Measurements from ENCODE around the gene IMMP2L.

Gene IMMP2L

DNA sequence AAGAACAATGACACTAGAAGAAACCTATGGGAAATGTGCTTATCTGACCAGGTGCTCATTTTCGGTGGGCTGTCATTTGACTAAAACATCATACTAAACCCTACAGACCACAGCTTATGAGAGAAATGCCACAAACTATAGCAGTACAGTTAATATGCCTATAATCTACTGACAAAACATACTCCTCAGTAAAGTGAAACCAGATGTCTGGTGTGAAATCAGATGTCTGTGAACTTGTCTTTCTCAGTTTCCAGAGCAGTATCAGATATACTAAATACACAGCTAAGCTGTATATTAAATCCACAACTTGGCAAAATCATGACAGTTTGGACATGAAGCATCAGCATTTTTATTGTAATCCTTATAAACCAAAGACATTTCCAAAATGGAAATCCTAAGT is 3.3 kb downstream of the IMMP2L start:
- DNase-seq (ENCODE audit: low read depth): no peak

DNA sequence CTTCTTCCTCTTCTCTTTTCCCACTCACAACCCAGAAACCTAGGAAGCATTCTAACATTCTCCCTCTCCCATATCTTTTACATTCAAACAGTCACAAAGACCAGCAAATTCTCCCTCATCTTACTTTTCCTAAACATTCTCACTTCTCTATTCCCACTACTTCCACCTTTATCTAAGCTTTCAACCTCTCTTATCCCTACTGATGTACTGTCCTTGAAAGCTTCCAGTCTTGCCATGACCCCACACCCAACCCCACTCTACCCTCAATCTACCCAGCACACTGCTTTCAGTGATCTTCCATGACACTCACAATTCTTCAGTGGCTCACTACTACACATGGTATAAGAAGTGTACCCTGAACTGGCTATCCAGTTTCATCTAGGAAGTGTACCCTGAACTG is 5.3 kb downstream of the IMMP2L start:
- no peak for DNase-seq (ENCODE audit: low read depth)

DNA sequence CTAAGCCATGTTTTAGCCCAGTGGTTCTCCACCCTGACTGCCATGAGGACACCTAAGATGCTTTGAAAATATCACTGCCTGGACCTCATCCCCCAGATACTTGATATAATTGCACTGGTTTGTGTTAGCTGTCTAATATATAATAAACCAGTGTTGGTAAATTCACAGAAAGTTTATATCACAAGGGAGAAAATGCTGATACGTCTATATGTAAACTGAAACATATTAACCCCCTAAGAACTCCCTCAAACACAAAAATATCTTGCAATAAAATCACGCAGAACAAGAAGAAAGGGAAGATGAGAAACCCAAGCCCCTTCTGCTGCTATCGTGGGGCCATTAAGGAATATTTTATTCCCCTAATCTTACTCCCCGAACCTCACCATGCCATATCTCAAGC is 8.2 kb downstream of the IMMP2L start:
- DNase-seq (ENCODE audit: low read depth): no peak

DNA sequence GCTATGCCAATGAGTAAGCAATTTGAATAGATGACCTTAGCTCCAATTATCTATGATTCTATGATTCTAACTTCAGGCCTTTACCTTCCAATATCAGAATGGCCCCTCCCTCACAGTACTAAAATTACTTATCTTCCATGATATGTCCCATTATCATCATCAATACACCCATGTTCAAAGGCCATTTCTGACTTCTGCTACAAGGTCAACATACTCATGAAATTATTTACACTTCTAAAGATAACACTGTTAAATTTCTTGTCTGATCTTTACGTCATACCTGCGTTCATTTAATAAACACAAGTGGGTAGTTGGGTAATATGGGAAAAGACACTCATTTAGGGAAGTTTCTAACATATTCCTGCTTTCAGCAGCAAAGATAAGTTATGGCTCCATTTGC is 21.2 kb downstream of the IMMP2L start:
- no peak for DNase-seq (ENCODE audit: low read depth)

DNA sequence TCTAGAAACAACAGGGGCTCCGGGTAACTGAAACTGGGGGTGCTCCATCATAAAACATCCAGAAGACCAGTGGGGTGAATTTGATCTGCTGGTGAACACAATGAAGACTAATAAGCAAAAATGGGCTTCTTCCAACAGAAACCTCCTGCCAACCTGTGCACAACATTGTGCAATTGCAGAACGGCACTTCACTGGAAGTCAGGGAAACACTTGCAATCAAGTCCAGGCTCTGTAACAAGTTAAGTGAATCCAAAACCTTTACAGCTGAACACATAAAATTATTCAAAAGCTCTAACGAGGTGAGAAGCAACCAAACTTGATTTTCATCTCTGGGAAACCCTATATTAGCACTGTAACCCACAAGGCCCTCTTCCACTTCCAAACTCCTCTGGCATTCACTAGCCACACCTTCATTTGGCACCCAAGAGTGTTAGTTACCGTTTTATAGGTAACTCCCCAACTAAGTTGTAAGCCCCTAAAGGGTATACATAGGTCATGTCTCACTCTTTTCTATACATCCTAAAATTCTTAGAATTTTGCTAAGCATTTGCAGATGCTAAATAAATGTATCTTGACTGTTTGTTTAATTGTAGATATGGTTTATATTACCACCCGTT is 22.0 kb downstream of the IMMP2L start:
- no peak for DNase-seq (ENCODE audit: low read depth)

DNA sequence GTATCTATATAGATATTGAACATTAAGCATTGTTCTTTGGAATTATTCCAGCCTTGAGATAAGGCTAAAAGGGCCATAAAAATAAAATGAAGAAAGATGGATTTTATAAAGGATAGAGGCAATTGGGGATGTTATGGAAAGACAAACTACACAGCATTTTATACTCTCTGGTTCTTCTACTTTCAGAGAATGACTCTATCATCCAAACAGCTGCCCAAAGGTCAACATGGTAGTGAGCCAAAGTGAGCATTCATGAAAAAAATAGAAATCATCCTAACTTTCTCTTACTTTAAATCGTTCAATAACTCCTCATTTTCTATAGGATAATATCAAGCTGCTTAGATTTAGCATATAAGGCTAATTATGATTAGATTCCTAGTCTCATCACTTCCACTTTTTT is 25.2 kb downstream of the IMMP2L start:
- DNase-seq (ENCODE audit: low read depth): no peak

DNA sequence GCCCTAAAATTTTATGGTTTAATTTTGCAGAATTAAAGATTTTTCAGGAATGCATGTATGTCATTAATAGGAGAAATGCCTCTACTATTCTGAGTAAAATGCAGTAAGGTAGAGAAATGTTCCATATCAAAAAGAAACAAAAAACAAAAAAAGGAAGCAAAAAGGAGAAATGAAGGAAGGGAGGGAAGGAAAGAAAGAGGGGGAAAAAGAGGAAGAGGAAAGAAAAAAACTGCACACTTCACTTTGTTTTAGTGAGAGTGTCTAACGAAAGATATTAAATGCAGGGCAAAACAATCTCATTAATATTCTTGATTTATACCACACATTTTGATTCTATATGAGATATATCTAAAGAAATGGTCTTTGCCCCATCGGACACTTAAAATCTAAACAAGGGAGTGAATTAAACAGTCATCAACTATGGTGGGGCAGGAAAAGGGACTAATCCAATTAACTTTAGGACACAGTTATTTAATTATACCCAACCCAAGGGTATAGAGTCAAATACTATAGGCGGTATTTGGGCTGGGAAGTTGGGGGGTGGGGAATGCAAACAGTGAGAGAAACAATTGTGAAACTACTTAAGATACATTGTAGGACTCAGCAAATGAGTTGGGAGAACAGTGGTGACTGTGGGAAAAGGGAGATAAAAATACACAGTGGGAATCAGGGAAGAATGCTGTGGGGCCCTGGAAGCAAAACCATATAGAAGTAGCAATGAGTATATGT is 27.0 kb downstream of the IMMP2L start:
- DNase-seq (ENCODE audit: low read depth): no peak

DNA sequence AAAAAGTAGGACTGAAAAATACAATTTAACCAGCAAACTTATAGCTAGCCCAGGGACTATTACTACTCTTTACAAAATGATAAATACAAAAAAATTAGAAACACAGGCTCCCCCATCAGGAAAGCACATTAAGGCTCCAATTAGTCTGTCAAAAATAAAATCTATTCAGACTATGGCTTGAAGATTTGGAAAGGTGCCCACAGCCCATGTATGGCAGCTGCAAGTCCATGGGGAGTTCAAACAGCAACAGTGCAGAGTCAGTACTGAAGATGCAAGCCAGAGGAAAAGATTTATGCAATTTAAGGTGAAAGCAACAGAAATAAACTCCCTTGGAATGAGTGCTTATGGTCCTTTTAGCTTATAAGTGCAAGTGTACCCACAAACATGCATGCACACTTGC is 29.7 kb downstream of the IMMP2L start:
- no peak for DNase-seq (ENCODE audit: low read depth)

DNA sequence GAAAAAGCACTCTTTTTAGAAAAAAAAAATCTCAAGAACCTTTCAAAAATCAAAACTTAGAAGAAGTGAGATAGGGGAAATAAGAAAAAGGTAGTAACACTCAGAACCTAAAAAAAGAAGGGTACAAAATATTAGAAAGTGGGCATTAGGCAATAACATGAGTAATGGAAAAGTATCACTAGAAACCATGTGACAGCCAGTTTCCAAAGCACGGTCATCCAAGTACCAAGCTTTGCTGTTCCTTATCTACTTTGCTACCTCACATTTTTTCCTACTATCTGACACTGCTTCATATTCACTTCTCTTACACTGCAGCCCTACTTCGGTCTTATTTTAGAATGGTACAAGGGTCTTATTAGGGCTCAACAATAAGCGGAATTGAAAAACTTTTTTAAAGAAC is 30.3 kb downstream of the IMMP2L start:
- no peak for DNase-seq (ENCODE audit: low read depth)

DNA sequence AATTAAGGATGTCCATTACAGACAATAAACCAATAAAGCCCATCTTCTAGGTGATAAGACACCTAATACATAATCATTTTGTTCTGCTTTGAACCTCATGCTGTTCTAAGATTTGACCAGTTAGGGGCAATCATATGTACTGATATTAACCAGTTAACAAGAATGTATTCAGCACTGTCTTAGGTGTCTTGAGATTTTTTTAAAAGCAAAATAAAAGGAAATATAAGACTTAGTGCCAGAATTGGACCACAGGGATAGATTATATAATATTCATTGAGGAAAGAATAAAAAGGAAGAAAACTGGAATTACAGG is 32.0 kb downstream of the IMMP2L start:
- DNase-seq (ENCODE audit: low read depth): no peak

DNA sequence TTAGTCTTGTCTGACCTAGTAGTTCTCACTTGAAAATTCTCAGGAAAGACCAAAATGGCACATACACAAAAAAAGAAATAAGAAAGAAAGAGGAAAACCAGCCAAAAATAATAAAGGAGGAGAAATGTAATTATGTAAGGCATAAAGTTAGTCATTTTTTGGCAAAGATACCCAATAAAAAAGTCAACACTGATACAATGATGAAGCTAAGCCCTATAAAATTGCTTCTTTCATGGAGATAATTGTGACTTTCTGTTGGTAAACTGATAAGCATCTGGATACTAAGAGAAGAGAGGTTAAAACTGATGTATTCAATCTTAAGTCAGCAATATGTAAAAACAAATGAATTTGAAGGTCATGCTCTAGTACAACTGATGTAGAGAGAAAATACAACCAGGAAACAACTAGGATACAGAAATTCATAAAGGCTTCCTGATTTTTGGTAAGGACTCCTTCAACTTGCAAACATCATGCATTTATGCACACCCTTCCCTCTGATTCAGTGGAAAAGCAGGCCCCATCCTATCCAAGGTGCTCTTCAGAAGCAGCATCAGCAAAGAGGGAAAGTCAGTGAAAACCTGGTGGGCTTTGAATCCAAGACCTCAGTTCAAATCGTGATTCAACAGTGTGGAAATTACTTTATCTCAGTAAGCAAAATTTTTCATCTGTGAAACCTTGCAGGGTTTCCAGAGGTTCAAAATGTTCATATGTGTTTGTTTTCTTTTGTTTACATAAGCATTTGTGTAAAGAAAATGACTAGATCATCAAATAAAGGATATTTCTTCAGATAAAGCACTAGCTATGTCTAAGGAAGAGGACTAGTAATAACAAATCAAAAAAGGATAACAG is 32.6 kb downstream of the IMMP2L start:
- no peak for DNase-seq (ENCODE audit: low read depth)

DNA sequence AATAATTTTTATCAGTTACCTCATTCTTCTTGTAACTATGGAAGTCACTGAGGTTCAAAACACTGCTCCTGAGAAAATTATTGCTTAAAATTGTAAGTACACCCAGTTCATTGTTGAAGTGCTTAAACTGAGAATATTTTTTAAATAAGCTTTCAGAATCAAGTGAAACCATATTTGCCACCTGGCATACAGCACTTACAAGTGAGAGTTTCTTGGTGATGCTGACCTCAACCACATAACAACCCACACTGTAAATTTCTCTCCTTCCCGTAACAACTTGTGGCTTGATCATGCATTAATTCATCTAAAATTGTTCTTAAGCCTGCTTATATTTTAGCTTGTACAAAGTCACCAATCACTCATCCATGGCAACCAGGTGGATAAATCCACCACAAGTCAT is 34.0 kb downstream of the IMMP2L start:
- DNase-seq (ENCODE audit: low read depth): no peak

DNA sequence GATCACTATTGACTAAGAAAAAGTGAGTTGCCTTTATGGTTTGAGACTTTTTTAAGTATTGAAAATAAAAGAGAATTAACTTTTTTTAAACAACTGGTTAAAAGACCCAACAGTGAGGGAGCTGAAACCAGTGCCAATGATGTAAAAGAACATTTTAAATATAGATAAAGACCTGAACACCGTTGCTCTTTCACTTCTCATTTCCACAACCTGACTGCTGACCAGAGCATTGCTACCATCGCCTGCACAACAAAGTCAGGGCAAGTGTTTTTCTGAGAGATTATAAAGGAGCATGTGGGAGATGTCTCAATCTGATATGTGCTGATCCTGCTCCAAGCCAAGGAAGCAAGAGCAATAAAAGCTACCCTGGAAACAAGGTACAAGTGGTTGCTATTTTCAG is 34.7 kb downstream of the IMMP2L start:
- no peak for DNase-seq (ENCODE audit: low read depth)

DNA sequence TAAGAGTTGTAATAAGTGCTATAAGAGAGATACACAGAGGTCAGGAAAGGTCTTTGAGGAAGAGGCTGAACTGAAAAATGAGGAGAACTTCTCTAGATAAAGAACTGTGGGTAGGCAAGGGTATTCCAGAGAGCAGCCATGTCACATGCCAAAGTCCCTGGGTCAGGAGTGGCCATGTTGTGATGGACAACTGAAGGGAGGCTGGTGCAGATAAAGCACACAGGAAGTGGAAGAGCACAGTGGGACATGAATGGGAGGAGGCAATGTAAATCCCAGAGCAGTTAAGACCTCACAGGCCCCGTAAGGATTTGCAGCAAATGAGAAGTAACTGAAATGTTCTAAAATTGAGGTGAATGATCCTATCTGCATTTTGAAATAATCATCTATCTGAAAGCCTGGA is 37.2 kb downstream of the IMMP2L start:
- no peak for DNase-seq (ENCODE audit: low read depth)

DNA sequence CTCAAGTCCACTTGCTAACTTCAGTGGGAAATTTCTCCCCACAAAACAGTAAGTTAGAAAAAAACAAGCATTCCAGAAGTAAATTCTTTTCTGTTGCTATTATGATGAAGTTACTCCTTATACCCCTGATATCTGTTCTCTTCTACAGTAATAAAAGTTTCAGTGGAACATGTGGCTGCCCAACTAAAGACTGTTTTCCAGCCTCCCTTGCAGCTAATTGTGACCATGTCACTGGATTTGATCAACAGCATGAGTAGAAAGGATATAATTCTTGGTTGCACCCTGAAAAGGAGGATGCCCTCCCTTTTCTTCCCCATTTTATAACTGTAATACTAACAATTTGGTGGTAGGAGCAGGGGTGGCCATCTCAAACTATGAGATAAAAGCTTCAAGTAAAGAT is 40.6 kb downstream of the IMMP2L start:
- no peak for DNase-seq (ENCODE audit: low read depth)

DNA sequence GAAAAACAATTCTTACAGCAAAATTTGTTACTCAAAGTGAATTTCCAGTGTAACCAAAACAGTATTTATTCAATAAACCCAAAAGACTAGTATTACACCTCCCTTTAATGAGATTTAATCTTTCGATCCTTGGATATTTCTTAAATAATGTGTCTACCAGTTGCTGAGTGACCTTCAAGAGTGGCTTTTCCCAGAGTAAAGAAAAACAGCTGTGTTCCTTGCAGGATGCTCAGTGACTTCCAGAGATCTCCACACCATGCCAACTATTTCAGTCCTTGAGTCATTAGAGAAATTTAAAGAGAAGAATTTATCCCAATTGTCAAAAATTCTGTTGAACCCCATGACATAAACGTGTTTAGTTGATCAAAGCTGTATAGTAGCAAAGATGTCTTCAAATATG is 44.0 kb downstream of the IMMP2L start:
- no peak for DNase-seq (ENCODE audit: low read depth)

DNA sequence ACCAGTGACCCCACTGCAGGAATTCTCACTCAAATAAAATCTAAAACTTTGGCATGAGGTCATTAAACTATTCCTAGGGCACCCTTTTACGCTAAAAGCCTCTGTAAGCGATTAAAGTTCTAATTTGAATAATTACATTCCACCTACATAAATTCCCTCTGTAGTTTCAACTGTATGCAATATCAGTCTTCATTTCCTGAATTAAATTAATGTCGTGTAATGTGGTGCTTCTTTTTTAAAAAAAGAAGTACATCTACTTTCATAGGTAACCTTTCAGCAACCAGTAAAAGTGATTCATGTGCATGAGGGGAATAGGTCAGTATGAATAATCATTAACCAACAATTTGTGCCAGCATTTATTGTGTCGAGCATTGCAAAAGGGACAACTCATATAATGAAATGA is 44.7 kb downstream of the IMMP2L start:
- peak; percentile 27 for DNase-seq (ENCODE audit: low read depth)

DNA sequence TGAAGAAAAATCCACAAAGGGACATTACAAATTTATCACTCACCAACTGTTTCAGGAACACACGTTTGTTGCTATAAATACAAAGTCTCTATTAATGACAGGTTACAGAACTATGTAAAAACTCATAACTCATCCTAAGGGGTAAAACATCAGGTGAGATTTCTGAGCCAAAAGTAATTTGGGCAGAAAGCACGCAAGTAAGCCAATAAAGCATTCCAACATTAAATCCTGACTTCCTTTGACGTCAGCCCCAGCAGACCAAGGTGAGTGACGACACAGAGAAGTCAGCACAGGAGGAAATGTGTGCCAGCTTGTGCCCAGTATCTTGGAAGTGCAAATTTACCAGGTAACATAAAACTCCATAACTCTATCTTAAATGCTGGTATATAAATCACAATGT is 45.7 kb downstream of the IMMP2L start:
- DNase-seq (ENCODE audit: low read depth): no peak

DNA sequence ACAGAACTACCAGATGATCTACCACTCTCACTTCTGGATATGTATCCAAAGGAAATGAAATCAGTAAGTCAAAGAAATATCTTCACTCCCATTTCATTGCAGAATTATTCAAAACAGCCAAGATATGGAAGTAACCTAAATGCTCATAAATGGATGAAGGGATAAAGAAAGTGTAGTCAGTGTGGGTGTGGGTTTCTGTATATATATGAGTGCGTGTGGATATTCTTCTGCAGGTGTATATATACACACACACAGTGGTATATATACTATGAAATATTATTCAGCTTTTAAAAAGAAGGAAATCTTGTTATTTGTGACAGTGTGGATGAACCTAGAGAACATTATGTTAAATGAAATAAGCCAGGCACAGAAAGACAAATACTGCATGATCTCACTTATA is 48.7 kb downstream of the IMMP2L start:
- no peak for DNase-seq (ENCODE audit: low read depth)

DNA sequence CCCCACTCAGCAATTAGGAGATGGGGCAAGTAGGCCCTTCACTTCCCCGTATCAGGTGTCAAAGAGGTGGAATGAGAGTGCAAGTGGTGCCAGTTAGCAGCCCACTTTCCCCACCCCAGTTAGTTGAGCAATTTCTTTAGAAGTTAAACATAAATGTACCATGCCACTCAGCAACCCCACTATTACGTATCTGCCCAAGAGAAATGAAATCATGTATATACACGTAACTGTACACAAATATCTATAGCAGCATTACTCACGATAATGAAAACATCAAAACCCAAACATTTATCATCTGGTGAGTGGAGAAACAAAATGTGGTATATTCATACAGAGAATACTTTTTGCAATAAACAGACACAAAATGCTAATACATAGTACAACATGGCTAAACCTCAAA is 50.4 kb downstream of the IMMP2L start:
- no peak for DNase-seq (ENCODE audit: low read depth)

DNA sequence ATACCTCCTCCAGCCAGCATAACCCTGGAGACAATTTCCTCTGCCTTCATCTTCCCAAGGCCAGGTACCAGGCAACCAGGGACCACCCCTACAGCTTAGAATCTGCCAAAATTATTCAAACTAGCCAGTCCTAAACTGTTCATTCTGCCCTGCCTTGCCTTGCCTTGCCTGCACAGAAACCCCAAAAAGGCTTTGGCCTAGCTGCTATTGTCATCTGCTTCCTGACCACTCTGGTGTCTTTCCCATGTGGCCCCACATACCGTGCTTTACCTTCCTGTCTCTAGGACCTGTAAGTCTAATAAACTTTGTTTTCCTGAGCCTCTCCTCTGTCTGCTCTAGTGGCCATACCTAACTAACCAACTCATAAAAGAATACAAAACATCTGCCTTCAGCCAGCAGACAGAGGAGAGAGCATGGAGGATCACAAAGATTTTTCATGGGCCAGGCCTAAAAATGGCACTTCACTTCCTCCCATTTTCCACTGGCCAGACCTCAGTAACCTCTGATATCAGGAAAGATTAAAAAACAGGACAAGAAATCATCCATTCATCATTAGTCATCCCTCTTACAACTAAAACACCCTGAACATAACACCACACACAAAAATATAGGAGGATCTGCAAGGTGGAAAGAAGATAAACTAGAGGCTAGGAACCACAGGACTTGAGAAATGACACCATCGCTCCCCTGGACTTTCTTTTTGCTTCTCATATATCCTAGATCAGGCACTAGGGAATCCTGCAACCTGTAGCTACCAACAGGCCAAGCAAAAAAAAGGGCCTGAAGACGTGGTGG is 51.5 kb downstream of the IMMP2L start:
- DNase-seq (ENCODE audit: low read depth): peak; percentile 5

DNA sequence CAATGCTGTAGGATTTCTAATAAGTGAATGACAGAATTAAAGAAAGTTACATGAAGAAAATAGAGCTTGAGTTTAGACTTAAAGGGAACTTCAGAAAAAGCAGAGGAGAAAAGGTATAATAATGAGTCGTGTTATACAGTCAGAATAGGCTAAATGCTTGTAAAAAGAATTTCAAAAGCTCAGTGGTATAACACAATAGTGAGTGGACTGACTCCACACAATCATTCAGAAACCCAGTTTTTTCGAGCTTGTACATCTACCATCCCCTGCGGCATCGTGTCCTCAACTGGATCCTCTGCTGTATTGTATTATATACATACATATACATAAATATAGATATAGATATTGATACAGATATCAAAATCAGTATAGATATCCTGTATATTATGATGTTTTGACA is 52.2 kb downstream of the IMMP2L start:
- DNase-seq (ENCODE audit: low read depth): no peak

DNA sequence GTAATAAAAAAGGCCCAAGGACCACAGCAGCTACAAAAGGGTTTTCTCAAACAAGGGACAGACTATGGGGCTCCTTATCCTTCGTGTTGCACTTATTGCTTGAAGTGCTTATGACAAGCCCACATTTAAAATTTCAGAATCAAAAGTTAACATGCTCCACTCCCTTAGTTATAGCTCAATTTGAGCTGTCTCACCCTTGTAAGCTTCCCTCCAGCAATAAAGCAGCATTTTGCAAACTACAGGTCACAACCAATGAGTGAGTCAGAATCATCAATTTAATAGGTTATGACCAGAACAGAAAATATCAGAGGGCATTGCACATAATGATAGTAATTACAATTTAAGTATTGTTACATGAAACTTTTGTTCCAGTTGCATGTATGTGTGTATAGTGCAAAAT is 53.0 kb downstream of the IMMP2L start:
- DNase-seq (ENCODE audit: low read depth): peak; percentile 23

Data from ELR (cell line).